ENCODE results near the gene GLUL. TPM values are rescaled to one million over a fixed set of nuclear protein-coding genes. Genes with fewer than 3 reads are reported as not detected.
"Not testable (repeated sequence)": the region's sequence is repeated elsewhere in the genome, so short reads cannot be mapped to it uniquely, and the experiment has no call there.

The GLUL gene
- total RNA-seq, 1 experiment from 2014 or later, result 159 TPM

DNA sequence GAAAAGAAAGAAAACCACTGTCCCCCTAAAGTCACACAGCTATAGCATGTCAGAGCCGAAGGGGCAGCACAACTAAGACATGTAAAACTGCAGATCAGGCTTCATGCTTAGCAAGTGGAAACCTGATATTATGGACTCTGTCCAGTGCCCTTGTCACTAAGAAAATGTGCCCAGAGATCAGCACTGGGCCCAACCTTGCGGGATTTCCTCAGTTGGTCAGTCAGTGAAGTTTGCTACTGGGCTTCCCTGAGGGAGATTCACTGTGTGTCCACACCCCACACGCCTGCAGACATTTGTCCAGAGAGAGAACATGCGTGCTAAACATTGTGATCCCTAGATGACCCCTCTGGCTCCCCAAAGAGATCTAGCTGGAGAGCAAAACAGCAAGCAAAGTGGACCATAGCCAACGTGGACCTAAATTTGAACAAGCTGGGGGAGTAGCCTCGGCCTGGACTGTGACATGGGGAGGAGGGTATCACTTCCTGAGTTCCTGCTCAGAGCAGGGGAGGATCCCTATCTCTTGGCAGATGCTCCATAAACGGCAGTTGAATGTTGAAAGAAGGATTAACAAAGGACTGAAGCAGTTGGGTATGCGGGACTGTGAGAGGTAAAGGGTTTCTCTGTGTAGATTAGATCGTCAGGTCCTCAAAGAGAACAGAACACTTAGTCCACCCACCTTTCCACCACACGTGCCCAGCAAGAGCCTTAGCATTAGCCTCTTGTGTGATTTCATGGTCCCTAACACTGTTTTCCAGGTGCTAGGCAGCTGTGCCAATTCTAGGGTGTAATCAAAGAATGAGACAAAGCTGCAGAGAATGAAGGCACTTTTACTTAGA is 53.6 kb downstream of the GLUL start:
- BruUV-seq (replicated peaks), result no TSS peak
- ATAC-seq (no peak), DNase-seq (no peak)
- intact Hi-C loops (cut with micrococcal nuclease), result no loop called here
- Histone ChIP-seq H3K27ac (ENCODE audit: low read length) (no peak overlapping the region), H3K9me3 (ENCODE audit: low read length) (no peaks in the 10 kb centered on the region), H3F3A (ENCODE audit: low read length, unreplicated experiment) (no peaks in the 10 kb centered on the region), H3K36me3 (ENCODE audit: low read depth, low read length) (no peaks in the 10 kb centered on the region), H3K4me2 (ENCODE audit: low read length) (no peak overlapping the region), H3K27me3 (ENCODE audit: low read length) (no peaks in the 10 kb centered on the region), H3K4me1 (ENCODE audit: insufficient read depth, low read length) (no peaks in the 10 kb centered on the region), H3K9me2 (replicated peaks; ENCODE audit: low read length) (no peaks in the 10 kb centered on the region), H3K4me3 (ENCODE audit: low read length) (no peak overlapping the region), H2AFZ (ENCODE audit: low read length) (no peak overlapping the region), H3K9ac (ENCODE audit: low read length) (no peak overlapping the region), H4K20me1 (ENCODE audit: low read length) (no peaks in the 10 kb centered on the region), H3K79me2 (ENCODE audit: low read length) (no peaks in the 10 kb centered on the region)
- no peak for TF ChIP-seq EZH2 (IDR thresholded peaks at IDR 0.05; ENCODE audit: low read length, unreplicated experiment)
- no peak for TF ChIP-seq EZH2phosphoT487 (IDR thresholded peaks at IDR 0.05; ENCODE audit: borderline replicate concordance, low read length)
- TF ChIP-seq, protein P1, sequence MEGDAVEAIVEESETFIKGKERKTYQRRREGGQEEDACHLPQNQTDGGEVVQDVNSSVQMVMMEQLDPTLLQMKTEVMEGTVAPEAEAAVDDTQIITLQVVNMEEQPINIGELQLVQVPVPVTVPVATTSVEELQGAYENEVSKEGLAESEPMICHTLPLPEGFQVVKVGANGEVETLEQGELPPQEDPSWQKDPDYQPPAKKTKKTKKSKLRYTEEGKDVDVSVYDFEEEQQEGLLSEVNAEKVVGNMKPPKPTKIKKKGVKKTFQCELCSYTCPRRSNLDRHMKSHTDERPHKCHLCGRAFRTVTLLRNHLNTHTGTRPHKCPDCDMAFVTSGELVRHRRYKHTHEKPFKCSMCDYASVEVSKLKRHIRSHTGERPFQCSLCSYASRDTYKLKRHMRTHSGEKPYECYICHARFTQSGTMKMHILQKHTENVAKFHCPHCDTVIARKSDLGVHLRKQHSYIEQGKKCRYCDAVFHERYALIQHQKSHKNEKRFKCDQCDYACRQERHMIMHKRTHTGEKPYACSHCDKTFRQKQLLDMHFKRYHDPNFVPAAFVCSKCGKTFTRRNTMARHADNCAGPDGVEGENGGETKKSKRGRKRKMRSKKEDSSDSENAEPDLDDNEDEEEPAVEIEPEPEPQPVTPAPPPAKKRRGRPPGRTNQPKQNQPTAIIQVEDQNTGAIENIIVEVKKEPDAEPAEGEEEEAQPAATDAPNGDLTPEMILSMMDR (conservative IDR thresholded peaks at IDR 0.05; ENCODE audit: low read depth, low read length), result no peak
- CTCF ChIA-PET, result no interaction called here
- POLR2A ChIA-PET (ENCODE audit: unreplicated experiment), result interaction anchor here (0.7 kb wide), 1 partner anchor 218 kb away, joined by 3 read pairs; no protein-coding TSS in a partner anchor

DNA sequence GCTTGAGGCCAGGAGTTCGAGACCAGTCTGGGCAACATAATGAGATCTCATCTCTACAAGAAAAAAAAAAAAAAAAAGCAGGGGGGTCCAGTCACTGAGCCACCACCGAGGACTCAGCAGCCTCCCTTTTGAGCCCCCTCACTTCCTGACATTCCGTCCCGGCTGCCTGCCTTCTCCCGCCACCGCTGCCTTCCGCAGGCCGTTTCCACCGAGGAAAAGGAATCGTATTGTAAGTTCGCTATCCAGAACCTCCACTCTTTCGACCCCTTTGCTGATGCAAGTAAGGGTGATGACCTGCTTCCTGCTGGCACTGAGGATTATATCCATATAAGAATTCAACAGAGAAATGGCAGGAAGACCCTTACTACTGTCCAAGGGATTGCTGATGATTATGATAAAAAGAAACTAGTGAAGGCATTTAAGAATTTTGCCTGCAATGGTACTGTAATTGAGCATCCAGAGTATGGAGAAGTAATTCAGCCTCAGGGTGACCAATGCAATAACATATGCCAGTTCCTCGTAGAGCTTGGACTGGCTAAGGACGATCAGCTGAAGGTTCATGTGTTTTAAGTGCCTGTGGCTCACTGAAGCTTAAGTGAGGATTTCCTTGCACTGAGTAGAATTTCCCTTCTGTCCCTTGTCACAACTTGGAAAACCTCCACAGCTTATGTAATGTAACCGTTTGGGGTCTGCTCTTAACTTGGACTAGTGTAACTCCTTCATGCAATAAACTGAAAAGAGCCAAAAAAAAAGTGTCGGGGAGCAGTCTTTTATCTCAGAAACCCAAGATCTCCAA is 55.6 kb downstream of the GLUL start:
- intact Hi-C loops (cut with micrococcal nuclease), result no loop called here
- Histone ChIP-seq H4K20me1 (ENCODE audit: low read length) (no peaks in the 10 kb centered on the region), H3F3A (ENCODE audit: low read length, unreplicated experiment) (no peaks in the 10 kb centered on the region), H3K4me1 (ENCODE audit: insufficient read depth, low read length) (no peaks in the 10 kb centered on the region), H3K79me2 (ENCODE audit: low read length) (no peaks in the 10 kb centered on the region), H3K9ac (ENCODE audit: low read length) (no peak overlapping the region), H3K27ac (ENCODE audit: low read length) (no peak overlapping the region), H3K9me3 (ENCODE audit: low read length) (no peaks in the 10 kb centered on the region), H3K9me2 (replicated peaks; ENCODE audit: low read length) (no peaks in the 10 kb centered on the region), H2AFZ (ENCODE audit: low read length) (no peak overlapping the region), H3K4me2 (ENCODE audit: low read length) (no peak overlapping the region), H3K27me3 (ENCODE audit: low read length) (no peaks in the 10 kb centered on the region), H3K4me3 (ENCODE audit: low read length) (no peak overlapping the region), H3K36me3 (ENCODE audit: low read depth, low read length) (no peaks in the 10 kb centered on the region)
- no TSS peak for BruUV-seq (replicated peaks)
- CTCF ChIA-PET, result no interaction called here
- DNase-seq, result no peak
- ATAC-seq, result no peak
- TF ChIP-seq EZH2 (IDR thresholded peaks at IDR 0.05; ENCODE audit: low read length, unreplicated experiment) (no peak), EZH2phosphoT487 (IDR thresholded peaks at IDR 0.05; ENCODE audit: borderline replicate concordance, low read length) (no peak)
- TF ChIP-seq, protein P1 (conservative IDR thresholded peaks at IDR 0.05; ENCODE audit: low read depth, low read length), result no peak
- POLR2A ChIA-PET (ENCODE audit: unreplicated experiment), result no interaction called here

DNA sequence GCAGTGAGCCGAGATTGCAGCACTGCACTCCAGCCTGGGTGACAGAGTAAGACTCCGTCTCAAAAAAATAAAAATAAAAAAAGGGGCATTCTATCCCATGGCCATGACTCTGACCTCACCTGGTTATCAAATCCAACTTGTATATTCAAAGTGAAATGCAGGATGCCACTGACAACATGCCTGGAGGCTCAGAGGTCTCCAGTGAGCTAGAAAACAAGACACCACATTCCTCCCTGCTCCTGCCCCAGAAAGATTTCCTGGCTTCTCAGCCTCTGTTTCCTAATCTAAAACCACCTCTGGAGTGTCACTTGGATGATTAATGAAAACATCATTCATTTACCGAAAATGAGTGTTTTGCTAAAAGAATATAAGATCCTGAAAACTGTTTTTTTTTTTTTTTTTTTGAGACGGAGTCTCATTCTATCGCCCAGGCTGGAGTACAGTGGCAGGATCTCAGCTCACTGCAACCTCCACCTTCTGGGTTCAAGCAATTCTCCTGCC is 58.5 kb downstream of the GLUL start:
- H3K4me2 ChIP-seq (ENCODE audit: low read length); H3K9ac ChIP-seq (ENCODE audit: low read length); H2AFZ ChIP-seq (ENCODE audit: low read length); H3K4me3 ChIP-seq (ENCODE audit: low read length); CTCF ChIA-PET; H3K79me2 ChIP-seq (ENCODE audit: low read length); BruUV-seq (replicated peaks); H3K9me2 ChIP-seq (replicated peaks; ENCODE audit: low read length); H3F3A ChIP-seq (ENCODE audit: low read length, unreplicated experiment); H3K27me3 ChIP-seq (ENCODE audit: low read length); H4K20me1 ChIP-seq (ENCODE audit: low read length); DNase-seq; H3K4me1 ChIP-seq (ENCODE audit: insufficient read depth, low read length); H3K27ac ChIP-seq (ENCODE audit: low read length); H3K9me3 ChIP-seq (ENCODE audit: low read length); H3K36me3 ChIP-seq (ENCODE audit: low read depth, low read length); POLR2A ChIA-PET (ENCODE audit: unreplicated experiment); ATAC-seq: not testable (repeated sequence)
- intact Hi-C loops (cut with micrococcal nuclease), result loop anchor here (5.0 kb wide), 1 partner anchor 44 kb away; no protein-coding TSS in a partner anchor
